PFSK-1 (cell line): ENCODE measurements around the gene PLXNA3.

ENCODE experiments used
- FOXP2 ChIP-seq: optimal IDR thresholded peaks from 2 replicates; pipeline ENCODE3; 2011; ENCODE audit warnings: borderline replicate concordance, control low read depth, inconsistent platforms; ENCODE audit not compliant: insufficient read depth; ENCODE audit errors: extremely low read length, extremely low read depth
- POLR2AphosphoS5 ChIP-seq: IDR thresholded peaks from 2 replicates; pipeline ENCODE4 v1.6.1; 2012; ENCODE audit warnings: low read depth, mild to moderate bottlenecking, control low read depth, low read length, moderate library complexity
- REST ChIP-seq, 2 experiments: IDR thresholded peaks; 2 replicates each; pipeline versions ENCODE4 v1.6.1 to v1.8.0; 2011 to 2012; ENCODE audit warnings: low read depth in 2 of 2, low read length in 2 of 2, control low read depth in 1 of 2, inconsistent platforms in 1 of 2, mild to moderate bottlenecking in 1 of 2, moderate library complexity in 1 of 2; ENCODE audit not compliant: insufficient read depth in 1 of 2
- SIN3A ChIP-seq: IDR thresholded peaks from 2 replicates; pipeline ENCODE4 v1.6.1; 2012; ENCODE audit warnings: mild to moderate bottlenecking, low read length, moderate library complexity, borderline replicate concordance; ENCODE audit not compliant: insufficient read depth
- TAF1 ChIP-seq: IDR thresholded peaks from 2 replicates; pipeline ENCODE4 v1.6.1; 2012; ENCODE audit warnings: low read length, control low read depth, borderline replicate concordance; ENCODE audit not compliant: insufficient read depth

DNA sequence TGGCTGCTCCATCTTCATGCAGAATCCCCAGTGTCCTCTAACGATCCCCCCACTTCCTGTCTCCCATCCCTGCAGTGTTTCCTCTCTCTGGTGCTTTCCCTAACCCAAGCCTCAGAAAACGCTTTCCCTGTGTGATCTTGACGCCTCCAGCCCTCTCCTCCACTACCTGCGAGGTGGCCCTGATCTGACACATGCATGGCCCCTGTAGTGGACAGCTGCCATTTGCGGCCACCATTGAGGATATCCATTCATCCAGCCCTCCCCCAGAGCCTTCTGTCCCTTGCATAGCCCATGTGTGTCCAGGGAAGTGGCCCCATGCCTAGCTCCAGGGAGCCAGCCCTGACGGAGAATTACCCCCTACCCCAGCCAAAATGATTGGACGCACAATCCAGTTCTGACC lies 25.2 kb downstream of the PLXNA3 start:
- TF ChIP-seq FOXP2 (no peak), REST (IDR thresholded peaks at IDR 0.05; ENCODE audit: insufficient read depth in 1 of 2, low read depth in 2 of 2, low read length in 2 of 2) (no peak), TAF1 (no peak), SIN3A (no peak), POLR2AphosphoS5 (no peak; the same call in 1 of the 2 replicates)
